IMR-90 (cell line): Measurements from ENCODE around the gene GPR21. TPM values are rescaled to one million over a fixed set of nuclear protein-coding genes. Genes with fewer than 3 reads are reported as not detected.

Experiments used
- ATAC-seq: fragments of 200-7000 bp; cut with Tn5 transposase; 2 replicates; pipeline ENCODE4 v1.9.1; 2020; ENCODE audit warnings: low read depth, mild to moderate bottlenecking, moderate library complexity
- BruUV-seq: library from RNA; stranded (reverse); fragments of 400-500 nt; replicated peaks from 2 replicates; lab custom pipeline; 2021; lab: Mats Ljungman, UMichigan
- CTCF ChIA-PET: fragments of 300-600 bp; formaldehyde crosslinking; extraction: SDS; loops from one replicate; lab custom pipeline; 2021; ENCODE audit warnings: antibody characterized with exemption; lab: Yijun Ruan, JAX
- POLR2A ChIA-PET: fragments of 300-600 bp; sonication (Branson Sonifier 250); formaldehyde crosslinking; loops from one replicate; lab custom pipeline; 2022; ENCODE audit warnings: antibody characterized with exemption; ENCODE audit not compliant: unreplicated experiment; lab: Charles Lee
- DNase-seq: peaks from one replicate; pipeline ENCODE4 v3.0.0; 2013
- H2AFZ ChIP-seq: replicated peaks from 2 replicates; pipeline ENCODE3; 2013; ENCODE audit warnings: low read length, mild to moderate bottlenecking; ENCODE audit not compliant: poor library complexity
- H2AK5ac ChIP-seq: 2 replicates; pipeline ENCODE4 v1.6.1; 2013; ENCODE audit warnings: low read depth, low read length, inconsistent platforms
- H2AK9ac ChIP-seq: replicated peaks from 2 replicates; pipeline ENCODE3; 2013; ENCODE audit warnings: mild to moderate bottlenecking, low read depth, low read length, moderate library complexity; ENCODE audit not compliant: poor library complexity
- H2BK120ac ChIP-seq: 2 replicates; pipeline ENCODE4 v1.6.1; 2013; ENCODE audit warnings: low read depth, low read length, inconsistent platforms
- H2BK15ac ChIP-seq: 3 replicates; pipeline ENCODE4 v1.6.1; 2013; ENCODE audit warnings: low read depth, low read length, inconsistent platforms
- H2BK20ac ChIP-seq: 2 replicates; pipeline ENCODE4 v1.6.1; 2013; ENCODE audit warnings: low read depth, mild to moderate bottlenecking, inconsistent platforms, low read length, moderate library complexity
- H2BK5ac ChIP-seq: 2 replicates; pipeline ENCODE4 v1.6.1; 2013; ENCODE audit warnings: mild to moderate bottlenecking, low read depth, low read length, inconsistent platforms; ENCODE audit not compliant: poor library complexity, severe bottlenecking
- H3K14ac ChIP-seq: replicated peaks from 2 replicates; pipeline ENCODE4 v1.6.1; 2013; ENCODE audit warnings: low read depth, low read length, inconsistent platforms
- H3K18ac ChIP-seq: 2 replicates; pipeline ENCODE4 v1.6.1; 2013; ENCODE audit warnings: low read depth, low read length, control low read depth
- H3K23ac ChIP-seq: 2 replicates; pipeline ENCODE4 v1.6.1; 2013; ENCODE audit warnings: low read depth, low read length, inconsistent platforms
- H3K27ac ChIP-seq: 2 replicates; pipeline ENCODE4 v1.5.1; 2013; ENCODE audit warnings: mild to moderate bottlenecking, control low read depth, low read length; ENCODE audit not compliant: insufficient read depth
- H3K27me3 ChIP-seq: 2 replicates; pipeline ENCODE4 v1.6.1; 2013; ENCODE audit warnings: low read length; ENCODE audit not compliant: control insufficient read depth, insufficient read depth
- H3K36me3 ChIP-seq: 2 replicates; pipeline ENCODE4 v1.6.1; 2013; ENCODE audit warnings: low read length, mixed read lengths; ENCODE audit not compliant: control insufficient read depth, insufficient read depth
- H3K4ac ChIP-seq: 2 replicates; pipeline ENCODE4 v1.6.1; 2013; ENCODE audit warnings: low read depth, low read length, inconsistent platforms
- H3K4me1 ChIP-seq: 2 replicates; pipeline ENCODE4 v1.6.1; 2013; ENCODE audit warnings: low read length, mixed read lengths; ENCODE audit not compliant: control insufficient read depth, insufficient read depth
- H3K4me2 ChIP-seq: 2 replicates; pipeline ENCODE4 v1.6.1; 2013; ENCODE audit warnings: low read depth, mild to moderate bottlenecking, control low read depth, low read length, moderate library complexity
- H3K4me3 ChIP-seq: 2 replicates; pipeline ENCODE4 v1.5.1; 2013; ENCODE audit warnings: low read depth, mild to moderate bottlenecking, control low read depth, low read length, moderate library complexity; ENCODE audit not compliant: insufficient read depth
- H3K56ac ChIP-seq: 2 replicates; pipeline ENCODE4 v1.6.1; 2013; ENCODE audit warnings: low read length, inconsistent platforms; ENCODE audit not compliant: insufficient read depth; ENCODE audit errors: extremely low read depth
- H3K79me1 ChIP-seq, 2 experiments: 2 replicates each; pipeline ENCODE4 v1.6.1; 2013; ENCODE audit warnings: low read length in 2 of 2, inconsistent platforms in 1 of 2, low read depth in 1 of 2
- H3K9ac ChIP-seq: 2 replicates; pipeline ENCODE4 v1.6.1; 2013; ENCODE audit warnings: low read depth, low read length, control low read depth
- H3K9me1 ChIP-seq: 2 replicates; pipeline ENCODE4 v1.6.1; 2013; ENCODE audit warnings: low read length, inconsistent platforms; ENCODE audit not compliant: insufficient read depth
- H3K9me3 ChIP-seq: 2 replicates; pipeline ENCODE4 v1.6.1; 2013; ENCODE audit warnings: low read length; ENCODE audit not compliant: control insufficient read depth, insufficient read depth
- H4K20me1 ChIP-seq: 2 replicates; pipeline ENCODE4 v1.6.1; 2013; ENCODE audit warnings: low read length, inconsistent platforms; ENCODE audit not compliant: insufficient read depth
- H4K5ac ChIP-seq: 2 replicates; pipeline ENCODE4 v1.6.1; 2013; ENCODE audit warnings: mild to moderate bottlenecking, low read depth, low read length, control low read depth
- H4K8ac ChIP-seq, 2 experiments: 2 replicates each; pipeline ENCODE4 v1.6.1; 2013; ENCODE audit warnings: low read depth in 2 of 2, low read length in 2 of 2, control low read depth in 1 of 2, inconsistent platforms in 1 of 2
- H4K91ac ChIP-seq: 2 replicates; pipeline ENCODE4 v1.6.1; 2013; ENCODE audit warnings: low read depth, low read length, inconsistent platforms; ENCODE audit not compliant: insufficient read depth
- CHD1 ChIP-seq: IDR thresholded peaks from 2 replicates; pipeline ENCODE4 v1.6.1; 2012; ENCODE audit warnings: low read depth, low read length, improper control_type of control experiment
- CTCF ChIP-seq: conservative IDR thresholded peaks from 2 replicates; pipeline ENCODE4 v1.5.1; 2012; ENCODE audit warnings: mild to moderate bottlenecking, low read depth, low read length, improper control_type of control experiment
- FOS ChIP-seq: fragments of 150-350 bp; IDR thresholded peaks from 2 replicates; pipeline ENCODE4 v1.6.1; 2016; ENCODE audit warnings: low read depth, low read length
- MAFK ChIP-seq: IDR thresholded peaks from 2 replicates; pipeline ENCODE4 v1.6.1; 2012; ENCODE audit warnings: low read depth, low read length, improper control_type of control experiment
- MAZ ChIP-seq: IDR thresholded peaks from 2 replicates; pipeline ENCODE4 v1.6.1; 2012; ENCODE audit warnings: low read depth, mild to moderate bottlenecking, low read length, improper control_type of control experiment, moderate library complexity, borderline replicate concordance
- MXI1 ChIP-seq: IDR thresholded peaks from 2 replicates; pipeline ENCODE4 v1.6.1; 2012; ENCODE audit warnings: low read depth, mild to moderate bottlenecking, low read length, moderate library complexity, borderline replicate concordance
- POLR2A ChIP-seq: IDR thresholded peaks from 2 replicates; pipeline ENCODE4 v1.6.1; 2012; ENCODE audit warnings: mild to moderate bottlenecking, low read depth, low read length
- RAD21 ChIP-seq: IDR thresholded peaks from 2 replicates; pipeline ENCODE4 v1.6.1; 2012; ENCODE audit warnings: low read length, improper control_type of control experiment
- RFX5 ChIP-seq: IDR thresholded peaks from 2 replicates; pipeline ENCODE4 v1.8.0; 2012; ENCODE audit warnings: low read depth, mild to moderate bottlenecking, low read length, moderate library complexity
- WGBS, 2 experiments: methylation state at CpG; one replicate each; pipeline versions ENCODE4 v1.1.5 to v1.1.7; 2013; ENCODE audit warnings: missing lambda C conversion rate in 2 of 2; ENCODE audit not compliant: insufficient read length in 1 of 2; ENCODE audit errors: extremely low coverage in 2 of 2; 5-methylcytosine and 5-hydroxymethylcytosine counted together
- dilution Hi-C: fragments of 300-500 bp; cut with HindIII; formaldehyde crosslinking; loops from one replicate; pipeline ENCODE4 v1.14.3; 2018; ENCODE audit warnings: low sequenced_read_pairs; ENCODE audit not compliant: unreplicated experiment
- in situ Hi-C: fragments of 300-500 bp; cut with MboI; formaldehyde crosslinking; loops from 3 replicates; pipeline ENCODE4 v1.14.3; 2019; ENCODE audit warnings: low sequenced_read_pairs, inconsistent platforms, mixed read lengths
- intact Hi-C: fragments of 100-400 bp; cut with micrococcal nuclease; formaldehyde crosslinking; loops from 2 replicates; pipeline ENCODE4 v1.10.0; 2022
- polyA plus RNA-seq, 3 experiments: library from polyadenylated mRNA; depleted of rRNA; stranded (reverse); fragments of >200 nt; gene quantifications; 2 replicates each; pipeline ENCODE4 v1.2.3, GENCODE V29; 2012; ENCODE audit warnings: low replicate concordance in 1 of 3
- total RNA-seq: library from RNA; depleted of rRNA; stranded (reverse); fragments of >200 nt; gene quantifications from 2 replicates; pipeline ENCODE4 v1.2.3, GENCODE V29; 2012
- TF ChIP-seq, protein P1 (sequence below): fragments of 150-350 bp; IDR thresholded peaks from 2 replicates; pipeline ENCODE4 v1.6.1; 2016; ENCODE audit warnings: low read depth, mild to moderate bottlenecking, low read length, moderate library complexity, borderline replicate concordance

Gene GPR21
- total and polyA plus RNA-seq, 2 of the 4 experiments (the other 2 are of a cell fraction), result 0.90 TPM; not detected in 1

- intact Hi-C loops (no loop called here), in situ Hi-C loops (no loop called here), dilution Hi-C loops (no loop called here)
- H3K56ac ChIP-seq, result peak overlapping the region; percentile 16; the same call in 1 of the 2 replicates
- peak overlapping the region; percentile 46; the same call in 1 of the 2 replicates for H4K91ac ChIP-seq
- POLR2A ChIA-PET, result no interaction called here
- H3K36me3 ChIP-seq, result peaks cover 17% of the 10 kb centered on the region
- DNase-seq, result no peak
- H3K23ac ChIP-seq, result no peak overlapping the region; the same call in 1 of the 2 replicates
- H3K4ac ChIP-seq, result peak overlapping the region; percentile 81
- no peak overlapping the region for H4K5ac ChIP-seq
- peak overlapping the region; percentile 74; the same call in 1 of the 2 replicates for H2BK20ac ChIP-seq
- H4K8ac ChIP-seq, result peak overlapping the region in 1 of 2 experiments; percentile 72; a peak in 1 of 4 replicates
- no peak overlapping the region for H3K18ac ChIP-seq
- no peaks in the 10 kb centered on the region for H3K27me3 ChIP-seq
- no peak overlapping the region for H3K9ac ChIP-seq
- H3K4me3 ChIP-seq, result no peak overlapping the region
- no peak overlapping the region for H2AK9ac ChIP-seq
- peak overlapping the region; percentile 65; the same call in 1 of the 2 replicates for H2AK5ac ChIP-seq
- no peak overlapping the region for H3K4me2 ChIP-seq
- no peak overlapping the region for H3K27ac ChIP-seq
- H3K9me1 ChIP-seq, result peaks cover 7% of the 10 kb centered on the region
- H3K4me1 ChIP-seq, result peaks cover 5% of the 10 kb centered on the region
- 100% methylated on average over 1 of the region's 3 CpGs; no CpG with 5 or more reads in 1 of the 2 experiments for WGBS, 2 experiments
- peaks cover 0 to 17% of the 10 kb centered on the region in 2 experiments; a peak in 2 of 4 replicates for H3K79me1 ChIP-seq
- peak overlapping the region; percentile 25 for H2BK5ac ChIP-seq
- CTCF ChIA-PET, result no interaction called here
- no peaks in the 10 kb centered on the region for H4K20me1 ChIP-seq
- TF ChIP-seq MXI1, result no peak
- TF ChIP-seq MAZ, result no peak
- TF ChIP-seq RFX5, result no peak
- no peak for TF ChIP-seq CHD1
- no peak for TF ChIP-seq POLR2A
- TF ChIP-seq RAD21, result no peak
- TF ChIP-seq, protein P1, sequence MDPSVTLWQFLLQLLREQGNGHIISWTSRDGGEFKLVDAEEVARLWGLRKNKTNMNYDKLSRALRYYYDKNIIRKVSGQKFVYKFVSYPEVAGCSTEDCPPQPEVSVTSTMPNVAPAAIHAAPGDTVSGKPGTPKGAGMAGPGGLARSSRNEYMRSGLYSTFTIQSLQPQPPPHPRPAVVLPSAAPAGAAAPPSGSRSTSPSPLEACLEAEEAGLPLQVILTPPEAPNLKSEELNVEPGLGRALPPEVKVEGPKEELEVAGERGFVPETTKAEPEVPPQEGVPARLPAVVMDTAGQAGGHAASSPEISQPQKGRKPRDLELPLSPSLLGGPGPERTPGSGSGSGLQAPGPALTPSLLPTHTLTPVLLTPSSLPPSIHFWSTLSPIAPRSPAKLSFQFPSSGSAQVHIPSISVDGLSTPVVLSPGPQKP, result no peak
- TF ChIP-seq MAFK, result no peak
- TF ChIP-seq FOS, result no peak
- no peak for TF ChIP-seq CTCF
- peak overlapping the region; percentile 75 for H3K14ac ChIP-seq
- H2BK15ac ChIP-seq, result no peak overlapping the region
- ATAC-seq, result no peak
- no peak overlapping the region for H2AFZ ChIP-seq
- H2BK120ac ChIP-seq, result peak overlapping the region; percentile 78
- no TSS peak for BruUV-seq
- H3K9me3 ChIP-seq, result no peaks in the 10 kb centered on the region
These were observed 41.2 kb downstream of the GPR21 start for GRCh38 chr9:123074628-123075027.
